ENCODE results near the gene PDS5B. TPM values are rescaled to one million over a fixed set of nuclear protein-coding genes. Genes with fewer than 3 reads are reported as not detected.

The PDS5B gene
- total and polyA plus RNA-seq, 10 of the 15 experiments (the other 5 are each of a cell fraction or from before 2014, with no cell fraction given): 15.4 to 55.3 (median 30.7) TPM

GRCh38 chr13:32650705-32651311 is 64.6 kb downstream of the PDS5B start (continued):
- no peak for TF ChIP-seq TAF1 (IDR thresholded peaks at IDR 0.05; ENCODE audit: borderline replicate concordance, low read depth, low read length)
- no peak for TF ChIP-seq MLLT1 (IDR thresholded peaks at IDR 0.05)
- no peak for TF ChIP-seq ZNF592 (IDR thresholded peaks at IDR 0.05)
- TF ChIP-seq BCL11A (IDR thresholded peaks at IDR 0.05; ENCODE audit: low read depth, low read length): no peak
- no peak for TF ChIP-seq KAT2A (conservative IDR thresholded peaks at IDR 0.05; ENCODE audit: control insufficient read depth, low read depth, low read length)
- no peak for TF ChIP-seq CBX3 (IDR thresholded peaks at IDR 0.05; ENCODE audit: borderline replicate concordance, low read depth)
- TF ChIP-seq SUPT20H (IDR thresholded peaks at IDR 0.05; ENCODE audit: borderline replicate concordance, control insufficient read depth, low read depth, low read length): no peak
- no peak for TF ChIP-seq ESRRA (IDR thresholded peaks at IDR 0.05; ENCODE audit: low read length)
- no peak for TF ChIP-seq REST (IDR thresholded peaks at IDR 0.05; ENCODE audit: low read depth, low read length)
- TF ChIP-seq PAX5 (IDR thresholded peaks at IDR 0.05; ENCODE audit: borderline replicate concordance, low read depth, low read length): no peak
- peak; percentile 75 for TF ChIP-seq RUNX3 (IDR thresholded peaks at IDR 0.05; ENCODE audit: low read length)
- TF ChIP-seq ETV6 (conservative IDR thresholded peaks at IDR 0.05 in 1 of 2, IDR thresholded peaks at IDR 0.05 in 1 of 2; ENCODE audit: borderline replicate concordance in 1 of 2, low read depth in 1 of 2): no peak
- no peak for TF ChIP-seq CBX5 (IDR thresholded peaks at IDR 0.05; ENCODE audit: low read depth)
- TF ChIP-seq USF1 (IDR thresholded peaks at IDR 0.05; ENCODE audit: borderline replicate concordance, extremely low read length, insufficient read depth, low read depth, low read length): no peak
- TF ChIP-seq ZNF622 (IDR thresholded peaks at IDR 0.05): no peak
- no peak for TF ChIP-seq JUND (IDR thresholded peaks at IDR 0.05; ENCODE audit: low read depth, low read length)
- no peak for TF ChIP-seq MTA3 (IDR thresholded peaks at IDR 0.05; ENCODE audit: borderline replicate concordance, low read length)
- TF ChIP-seq RB1 (IDR thresholded peaks at IDR 0.05; ENCODE audit: borderline replicate concordance): no peak
- TF ChIP-seq SMARCA5 (IDR thresholded peaks at IDR 0.05): no peak

Measured in GM12878 (cell line).